Superior temporal gyrus (tissue), 1 donor: ENCODE data around the gene MPHOSPH10.
"Not testable (repeated sequence)": the region's sequence is repeated elsewhere in the genome, so short reads cannot be mapped to it uniquely, and the experiment has no call there.

Experiments used
- DNase-seq: peaks from one replicate; pipeline ENCODE4 v3.0.0-alpha.2; 2016; ENCODE audit errors: extremely low spot score

Gene MPHOSPH10

GRCh38 chr2:71130152-71130904 is at the start of gene MPHOSPH10, which contains the start of gene MCEE:
MPHOSPH10 (plus strand) TSS chr2:71130634; CDS start chr2:71130666, 32 bp downstream.
MCEE (minus strand) TSS chr2:71130229; CDS start chr2:71130219, 10 bp downstream.
- DNase-seq = peak; percentile 94

- DNase-seq = no peak
Measured at GRCh38 chr2:71082402-71083252, 47.8 kb upstream of the MPHOSPH10 start.

GRCh38 chr2:71083297-71083696 is 47.1 kb upstream of the MPHOSPH10 start:
- not testable (repeated sequence) for DNase-seq

- not testable (repeated sequence) for DNase-seq
Measured at GRCh38 chr2:71083752-71084312, 46.6 kb upstream of the MPHOSPH10 start.

GRCh38 chr2:71085325-71086003 is 45.0 kb upstream of the MPHOSPH10 start:
- DNase-seq = not testable (repeated sequence)

GRCh38 chr2:71089475-71089874 is 41.0 kb upstream of the MPHOSPH10 start:
- not testable (repeated sequence) for DNase-seq

- not testable (repeated sequence) for DNase-seq
Measured at GRCh38 chr2:71091808-71092207, 38.6 kb upstream of the MPHOSPH10 start.

- DNase-seq = not testable (repeated sequence)
Measured at GRCh38 chr2:71092491-71093260, 37.8 kb upstream of the MPHOSPH10 start.

- DNase-seq = peak; percentile 25
Measured at GRCh38 chr2:71100195-71100964, 30.1 kb upstream of the MPHOSPH10 start.

GRCh38 chr2:71101656-71102055 is 28.8 kb upstream of the MPHOSPH10 start:
- DNase-seq = no peak

- no peak for DNase-seq
Measured at GRCh38 chr2:71102981-71103681, 27.3 kb upstream of the MPHOSPH10 start.

GRCh38 chr2:71103809-71104208 is 26.6 kb upstream of the MPHOSPH10 start:
- no peak for DNase-seq

GRCh38 chr2:71106463-71106862 is 24.0 kb upstream of the MPHOSPH10 start:
- not testable (repeated sequence) for DNase-seq

- no peak for DNase-seq
Measured at GRCh38 chr2:71108091-71108490, 22.3 kb upstream of the MPHOSPH10 start.

- DNase-seq = no peak
Measured at GRCh38 chr2:71113843-71114242, 16.6 kb upstream of the MPHOSPH10 start.

GRCh38 chr2:71117063-71117462 is 13.4 kb upstream of the MPHOSPH10 start:
- DNase-seq = no peak

GRCh38 chr2:71120195-71120594 is 10.2 kb upstream of the MPHOSPH10 start:
- DNase-seq = no peak

GRCh38 chr2:71121479-71121878 is 9.0 kb upstream of the MPHOSPH10 start:
- DNase-seq = no peak
